ENCODE data around the gene ABCA4.

The ABCA4 gene

GRCh38 chr1:94104127-94104684, 16.7 kb downstream of the ABCA4 start:
- no peak for ATAC-seq
- TF ChIP-seq ARNTL (CRISPR knock-in tag; IDR thresholded peaks at IDR 0.05; ENCODE audit: borderline replicate concordance, low read depth) (no peak), GLIS3 (CRISPR knock-in tag; IDR thresholded peaks at IDR 0.05) (no peak), TSHZ2 (CRISPR knock-in tag; IDR thresholded peaks at IDR 0.05) (no peak), CSRNP3 (CRISPR knock-in tag; IDR thresholded peaks at IDR 0.05) (no peak), BACH2 (CRISPR knock-in tag; IDR thresholded peaks at IDR 0.05; ENCODE audit: borderline replicate concordance) (no peak), ZC3H10 (CRISPR knock-in tag; IDR thresholded peaks at IDR 0.05) (no peak), ZNF565 (CRISPR knock-in tag; conservative IDR thresholded peaks at IDR 0.05; ENCODE audit: low read depth) (no peak)

GRCh38 chr1:94103608-94104007, 17.3 kb downstream of the ABCA4 start:
- ATAC-seq = no peak
- TF ChIP-seq OSR1 (CRISPR knock-in tag; IDR thresholded peaks at IDR 0.05) (no peak), TCF4 (CRISPR knock-in tag; IDR thresholded peaks at IDR 0.05; ENCODE audit: borderline replicate concordance) (no peak), SNAI2 (CRISPR knock-in tag; IDR thresholded peaks at IDR 0.05) (no peak), PATZ1 (CRISPR knock-in tag; IDR thresholded peaks at IDR 0.05; ENCODE audit: borderline replicate concordance) (no peak), ZNF8 (CRISPR knock-in tag; IDR thresholded peaks at IDR 0.05) (no peak), CSRNP3 (CRISPR knock-in tag; IDR thresholded peaks at IDR 0.05) (no peak), BACH2 (CRISPR knock-in tag; IDR thresholded peaks at IDR 0.05; ENCODE audit: borderline replicate concordance) (no peak), TOX (CRISPR knock-in tag; IDR thresholded peaks at IDR 0.05; ENCODE audit: borderline replicate concordance) (no peak)

- ATAC-seq = peak; percentile 42
- no peak for TF ChIP-seq ARNTL (CRISPR knock-in tag; IDR thresholded peaks at IDR 0.05; ENCODE audit: borderline replicate concordance, low read depth)
- no peak for TF ChIP-seq OSR1 (CRISPR knock-in tag; IDR thresholded peaks at IDR 0.05)
- no peak for TF ChIP-seq ZFP30 (CRISPR knock-in tag; IDR thresholded peaks at IDR 0.05)
- TF ChIP-seq ESRRG (CRISPR knock-in tag; IDR thresholded peaks at IDR 0.05) = no peak
- TF ChIP-seq BACH2 (CRISPR knock-in tag; IDR thresholded peaks at IDR 0.05; ENCODE audit: borderline replicate concordance) = no peak
- TF ChIP-seq POU6F1 (CRISPR knock-in tag; IDR thresholded peaks at IDR 0.05; ENCODE audit: borderline replicate concordance, low read depth) = no peak
- no peak for TF ChIP-seq GLIS3 (CRISPR knock-in tag; IDR thresholded peaks at IDR 0.05)
- no peak for TF ChIP-seq TCF4 (CRISPR knock-in tag; IDR thresholded peaks at IDR 0.05; ENCODE audit: borderline replicate concordance)
- no peak for TF ChIP-seq RARB (CRISPR knock-in tag; IDR thresholded peaks at IDR 0.05)
- no peak for TF ChIP-seq TSHZ2 (CRISPR knock-in tag; IDR thresholded peaks at IDR 0.05)
- no peak for TF ChIP-seq CSDC2 (CRISPR knock-in tag; IDR thresholded peaks at IDR 0.05)
- no peak for TF ChIP-seq PATZ1 (CRISPR knock-in tag; IDR thresholded peaks at IDR 0.05; ENCODE audit: borderline replicate concordance)
- no peak for TF ChIP-seq ZFP3 (CRISPR knock-in tag; IDR thresholded peaks at IDR 0.05)
Observed at GRCh38 chr1:94101613-94102525, 19.1 kb downstream of the ABCA4 start.

Data from SK-N-SH treated with all-trans-retinoic acid at 6 μM for 48 hours (cell line).